Nephron (organoid): ENCODE results near the gene SPR.

ENCODE experiments used
- H3K27ac Mint-ChIP-seq, 3 experiments: 2 replicates each; pipeline ENCODE4 v1.8.0; 2020; ENCODE audit warnings: mixed read lengths in 3 of 3, mild to moderate bottlenecking in 2 of 3, moderate library complexity in 1 of 3
- H3K27me3 Mint-ChIP-seq: 2 replicates; pipeline ENCODE4 v1.8.0; 2021; ENCODE audit warnings: low read depth, mild to moderate bottlenecking, moderate library complexity, mixed read lengths
- H3K36me3 Mint-ChIP-seq: 2 replicates; pipeline ENCODE4 v1.8.0; 2020; ENCODE audit warnings: low read depth, mixed read lengths
- H3K4me1 Mint-ChIP-seq: 2 replicates; pipeline ENCODE4 v1.8.0; 2020; ENCODE audit warnings: mixed read lengths
- H3K4me3 Mint-ChIP-seq, 3 experiments: 2 replicates each; pipeline ENCODE4 v1.8.0; 2020; ENCODE audit warnings: mild to moderate bottlenecking in 3 of 3, mixed read lengths in 3 of 3, moderate library complexity in 2 of 3
- H3K9me3 Mint-ChIP-seq: 2 replicates; pipeline ENCODE4 v1.8.0; 2020; ENCODE audit warnings: mixed read lengths
- TF ChIP-seq, protein P1 (sequence below), 3 experiments: fragments of 200-600 bp; sonication (generic); IDR thresholded peaks; one replicate each; pipeline ENCODE4 v1.5.0; 2021; ENCODE audit warnings: antibody characterized with exemption in 3 of 3; ENCODE audit not compliant: unreplicated experiment in 3 of 3

Gene SPR

DNA sequence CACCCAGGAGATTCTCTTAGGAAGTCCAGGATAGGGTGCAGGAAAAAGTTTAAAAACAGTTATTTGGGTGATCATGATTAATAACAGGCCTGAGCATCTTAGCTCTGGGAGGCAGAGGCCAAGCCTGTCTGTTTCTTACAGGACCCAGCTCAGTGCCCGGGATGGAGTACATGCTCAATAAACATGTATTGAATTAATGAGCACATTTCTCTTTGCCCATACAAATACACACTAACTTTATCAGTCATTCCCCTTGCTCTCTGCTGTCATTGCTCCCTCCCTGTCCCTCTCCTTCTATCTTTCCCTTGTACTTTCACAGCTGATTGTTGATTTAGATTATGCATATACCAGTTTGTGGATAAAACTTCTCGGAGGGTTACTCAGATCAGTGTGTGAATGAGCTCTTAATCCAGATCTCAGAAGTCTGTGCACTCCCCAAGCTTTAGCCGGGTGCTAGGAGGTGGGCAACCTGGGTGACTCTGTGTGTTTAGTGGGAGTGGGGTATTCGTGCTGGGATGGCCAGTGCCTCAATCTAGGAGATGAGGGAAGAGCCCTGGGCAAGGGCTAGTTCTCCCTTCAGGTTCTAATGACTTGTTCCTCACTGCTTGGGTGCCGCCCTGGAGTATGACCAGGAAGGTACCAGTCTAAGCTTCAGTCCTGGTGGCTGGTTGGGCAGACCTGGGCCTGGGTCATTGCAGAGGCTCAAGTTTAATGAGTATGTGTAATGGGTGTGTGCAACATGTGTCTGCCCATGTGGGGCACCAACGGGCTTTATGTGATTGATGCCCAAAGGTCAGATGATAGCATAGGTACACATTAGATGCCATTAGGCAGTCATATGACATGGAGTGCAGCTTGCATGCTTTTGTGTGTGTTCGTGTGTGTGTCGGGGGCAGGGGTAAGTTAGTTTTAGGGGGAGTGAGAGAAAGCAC, 40.7 kb downstream of the SPR start:
- H3K36me3 Mint-ChIP-seq = no peaks in the 10 kb centered on the region
- no peaks in the 10 kb centered on the region for H3K9me3 Mint-ChIP-seq
- no peak overlapping the region for H3K27ac Mint-ChIP-seq
- H3K4me3 Mint-ChIP-seq = no peak overlapping the region
- TF ChIP-seq, protein P1, sequence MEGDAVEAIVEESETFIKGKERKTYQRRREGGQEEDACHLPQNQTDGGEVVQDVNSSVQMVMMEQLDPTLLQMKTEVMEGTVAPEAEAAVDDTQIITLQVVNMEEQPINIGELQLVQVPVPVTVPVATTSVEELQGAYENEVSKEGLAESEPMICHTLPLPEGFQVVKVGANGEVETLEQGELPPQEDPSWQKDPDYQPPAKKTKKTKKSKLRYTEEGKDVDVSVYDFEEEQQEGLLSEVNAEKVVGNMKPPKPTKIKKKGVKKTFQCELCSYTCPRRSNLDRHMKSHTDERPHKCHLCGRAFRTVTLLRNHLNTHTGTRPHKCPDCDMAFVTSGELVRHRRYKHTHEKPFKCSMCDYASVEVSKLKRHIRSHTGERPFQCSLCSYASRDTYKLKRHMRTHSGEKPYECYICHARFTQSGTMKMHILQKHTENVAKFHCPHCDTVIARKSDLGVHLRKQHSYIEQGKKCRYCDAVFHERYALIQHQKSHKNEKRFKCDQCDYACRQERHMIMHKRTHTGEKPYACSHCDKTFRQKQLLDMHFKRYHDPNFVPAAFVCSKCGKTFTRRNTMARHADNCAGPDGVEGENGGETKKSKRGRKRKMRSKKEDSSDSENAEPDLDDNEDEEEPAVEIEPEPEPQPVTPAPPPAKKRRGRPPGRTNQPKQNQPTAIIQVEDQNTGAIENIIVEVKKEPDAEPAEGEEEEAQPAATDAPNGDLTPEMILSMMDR (IDR thresholded peaks at IDR 0.05; ENCODE audit: unreplicated experiment in 3 of 3) = no peak
- H3K27me3 Mint-ChIP-seq = peaks cover 6% of the 10 kb centered on the region
- H3K4me1 Mint-ChIP-seq = no peaks in the 10 kb centered on the region

DNA sequence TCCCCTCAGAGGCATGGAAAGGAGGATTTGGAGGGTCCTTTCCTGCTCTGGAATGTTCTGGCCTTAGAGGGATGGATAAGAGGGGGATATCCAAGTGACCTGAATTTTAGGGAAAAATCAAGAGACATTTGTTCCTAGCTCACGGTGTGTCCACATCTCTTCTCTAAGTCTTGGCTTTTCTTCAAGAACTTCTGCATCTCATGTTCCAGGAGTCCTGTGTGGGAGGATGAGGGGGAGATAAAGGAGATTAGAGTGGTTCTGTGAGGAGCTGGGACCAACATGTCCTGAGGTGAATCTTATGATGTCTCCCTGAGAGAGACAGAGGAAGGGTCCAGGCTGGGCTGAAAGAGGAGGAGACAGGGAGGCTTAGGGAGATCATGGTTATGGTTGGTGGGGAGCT, 41.8 kb downstream of the SPR start:
- Mint-ChIP-seq H3K4me1 (no peaks in the 10 kb centered on the region), H3K9me3 (no peaks in the 10 kb centered on the region), H3K27ac (no peak overlapping the region), H3K36me3 (no peaks in the 10 kb centered on the region), H3K27me3 (peaks cover 6% of the 10 kb centered on the region), H3K4me3 (no peak overlapping the region)
- TF ChIP-seq, protein P1 (IDR thresholded peaks at IDR 0.05; ENCODE audit: unreplicated experiment in 3 of 3) = no peak

DNA sequence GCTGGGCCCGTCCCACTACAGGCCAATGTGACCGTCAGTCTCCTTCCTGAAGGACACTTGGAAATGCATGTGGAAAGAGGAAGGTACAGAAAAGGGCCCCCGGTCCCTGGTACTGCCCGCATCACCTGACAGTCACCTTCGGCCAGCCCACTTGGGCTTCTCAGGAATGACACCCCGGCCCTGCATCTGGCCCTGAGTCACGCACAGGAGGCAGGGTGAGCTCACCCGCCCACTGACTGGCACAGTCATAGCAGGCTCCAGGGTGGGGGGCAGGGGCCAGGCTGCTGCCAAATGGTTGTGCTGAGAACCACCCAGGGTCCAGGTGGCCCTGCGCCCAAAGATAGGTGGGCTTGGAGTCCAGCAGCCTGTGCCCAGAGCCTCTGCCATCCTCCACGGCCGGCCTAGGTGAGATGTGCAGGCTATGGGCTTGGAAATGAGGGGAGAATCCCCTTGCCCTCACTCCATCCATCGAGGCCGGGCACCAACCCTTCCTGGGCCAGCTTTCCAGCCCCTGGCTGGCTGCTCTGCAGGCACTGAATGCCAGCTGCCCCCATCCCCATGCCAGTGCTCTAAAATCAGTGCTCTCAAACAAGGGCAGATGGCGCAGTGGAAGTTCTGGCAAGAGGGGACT, 44.2 kb downstream of the SPR start:
- Mint-ChIP-seq H3K9me3 (no peaks in the 10 kb centered on the region), H3K4me3 (no peak overlapping the region)

DNA sequence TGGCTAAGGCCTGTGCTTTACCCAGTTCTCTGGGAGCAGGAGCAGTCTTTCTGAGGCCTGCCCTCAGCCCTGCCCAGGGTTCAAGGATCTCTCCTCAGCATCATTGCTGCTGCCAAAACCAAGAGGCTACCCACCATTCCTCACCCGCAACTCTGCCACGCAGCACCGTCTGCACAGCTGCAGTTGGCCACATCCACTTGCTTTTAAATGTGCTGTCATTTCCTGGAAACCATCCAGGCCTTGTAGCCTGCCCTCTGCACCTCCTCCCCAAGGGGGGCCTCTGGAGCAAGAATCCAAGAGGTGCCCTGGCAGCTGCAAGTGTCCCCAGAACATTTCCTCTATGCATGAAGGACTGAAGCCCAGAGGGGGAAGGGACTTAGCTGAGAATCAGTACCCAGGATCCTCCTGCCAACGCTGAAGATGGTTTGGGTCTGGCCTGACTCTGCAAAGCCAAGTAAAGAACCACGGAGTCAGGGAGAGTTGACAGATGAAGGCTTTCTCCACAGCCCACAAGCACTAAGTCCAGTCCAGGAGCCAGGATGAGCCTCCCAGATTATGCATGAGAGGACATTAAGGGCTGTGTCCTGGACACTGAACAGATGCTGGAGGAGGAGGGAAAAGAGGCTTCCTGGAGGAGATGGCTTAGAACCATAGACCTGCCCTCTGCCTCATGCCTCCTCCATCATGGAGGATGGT, 45.0 kb downstream of the SPR start:
- no peak overlapping the region for H3K4me3 Mint-ChIP-seq
- TF ChIP-seq, protein P1 (IDR thresholded peaks at IDR 0.05; ENCODE audit: unreplicated experiment in 3 of 3) = no peak
- no peak overlapping the region for H3K27ac Mint-ChIP-seq
- H3K27me3 Mint-ChIP-seq = peaks cover 20% of the 10 kb centered on the region
- H3K9me3 Mint-ChIP-seq = no peaks in the 10 kb centered on the region
- peaks cover 5% of the 10 kb centered on the region for H3K36me3 Mint-ChIP-seq
- H3K4me1 Mint-ChIP-seq = no peaks in the 10 kb centered on the region

More for the DNA sequence above, 44.2 kb downstream of the SPR start:
- Mint-ChIP-seq H3K36me3 (peaks cover 5% of the 10 kb centered on the region), H3K27ac (no peak overlapping the region), H3K4me1 (no peaks in the 10 kb centered on the region), H3K27me3 (peaks cover 16% of the 10 kb centered on the region)
- TF ChIP-seq, protein P1 (IDR thresholded peaks at IDR 0.05; ENCODE audit: unreplicated experiment in 3 of 3) = no peak

DNA sequence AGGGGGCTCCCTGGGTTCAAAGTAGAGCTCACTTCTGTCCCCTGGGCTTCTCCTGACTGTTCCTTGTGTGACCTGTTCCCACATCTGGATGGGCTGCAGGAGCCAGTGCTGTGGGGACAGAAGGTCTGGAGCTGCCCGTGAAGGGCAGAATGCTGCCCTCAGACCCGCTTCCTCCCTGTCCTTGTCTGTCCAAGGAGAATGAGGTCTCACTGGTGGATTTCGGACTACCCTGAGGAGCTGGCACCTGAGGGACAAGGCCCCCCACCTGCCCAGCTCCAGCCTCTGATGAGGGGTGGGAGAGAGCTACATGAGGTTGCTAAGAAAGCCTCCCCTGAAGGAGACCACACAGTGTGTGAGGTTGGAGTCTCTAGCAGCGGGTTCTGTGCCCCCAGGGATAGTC, 45.6 kb downstream of the SPR start:
- Mint-ChIP-seq H3K9me3 (no peaks in the 10 kb centered on the region), H3K36me3 (peaks cover 5% of the 10 kb centered on the region)

More for the DNA sequence above, 45.6 kb downstream of the SPR start:
- H3K27me3 Mint-ChIP-seq = peaks cover 20% of the 10 kb centered on the region
- no peaks in the 10 kb centered on the region for H3K4me1 Mint-ChIP-seq
- no peak overlapping the region for H3K27ac Mint-ChIP-seq
- no peak overlapping the region for H3K4me3 Mint-ChIP-seq
- TF ChIP-seq, protein P1 (IDR thresholded peaks at IDR 0.05; ENCODE audit: unreplicated experiment in 3 of 3) = no peak
